Thyroid gland (tissue), 4 donors: ENCODE measurements around the gene DLG2. TPM values are rescaled to one million over a fixed set of nuclear protein-coding genes. Genes with fewer than 3 reads are reported as not detected.

ENCODE experiments used
- DNase-seq, 2 donors: peaks; one replicate each; pipeline ENCODE4 v3.0.0-alpha.2; 2019
- H3K27ac ChIP-seq, 3 donors: fragments of 200-600 bp; sonication (generic); 1 replicate in 2 of 3; 2 replicates in 1 of 3; pipeline ENCODE4 v1.5.1; 2016 to 2019; ENCODE audit warnings: mild to moderate bottlenecking in 1 of 3, moderate library complexity in 1 of 3
- H3K27me3 ChIP-seq: fragments of 200-600 bp; sonication (generic); one replicate; pipeline ENCODE4 v1.5.1; 2019
- H3K36me3 ChIP-seq, 2 donors: fragments of 200-600 bp; sonication (generic); one replicate each; pipeline ENCODE4 v1.5.1; 2016 to 2019
- H3K4me1 ChIP-seq, 2 donors: fragments of 200-600 bp; sonication (generic); one replicate each; pipeline ENCODE4 v1.5.1; 2017 to 2019
- H3K4me3 ChIP-seq, 3 donors: fragments of 200-600 bp; sonication (generic); replicated peaks in 1 of 3; 1 replicate in 2 of 3; 2 replicates in 1 of 3; pipeline ENCODE4 v1.5.1; 2016; ENCODE audit warnings: mild to moderate bottlenecking in 1 of 3
- H3K9me3 ChIP-seq: fragments of 200-600 bp; sonication (generic); one replicate; pipeline ENCODE4 v1.5.1; 2017
- POLR2A ChIP-seq, 2 donors: fragments of 450-650 bp; IDR thresholded peaks; one replicate each; pipeline ENCODE4 v1.6.1; 2017; ENCODE audit warnings: antibody characterized with exemption in 2 of 2, mild to moderate bottlenecking in 2 of 2, moderate library complexity in 1 of 2
- WGBS, 2 donors: methylation state at CpG; one replicate each; pipeline ENCODE4 v1.1.5; 2017; 5-methylcytosine and 5-hydroxymethylcytosine counted together
- intact Hi-C: fragments of 100-400 bp; cut with DNase I; formaldehyde crosslinking; loops from one replicate; pipeline ENCODE4 v1.15.1; 2023
- total RNA-seq, 4 donors: library from RNA; depleted of rRNA; stranded (reverse); fragments of >200 nt; gene quantifications; one replicate each; pipeline ENCODE4 v1.2.3, GENCODE V29; 2016
- TF ChIP-seq, protein P1 (sequence below), 6 experiments: fragments of 200-600 bp in 3 of 6; fragments of 450-650 bp in 3 of 6; sonication (generic) in 3 of 6; IDR thresholded peaks; one replicate each; pipeline ENCODE4 v1.5.1; 2016 to 2019; ENCODE audit warnings: antibody characterized with exemption in 6 of 6, mild to moderate bottlenecking in 2 of 6, inconsistent platforms in 1 of 6, moderate library complexity in 1 of 6

The DLG2 gene
- total RNA-seq, 4 donors from 2014 or later = 29.4 to 79.4 (median 42.4) TPM

DNA sequence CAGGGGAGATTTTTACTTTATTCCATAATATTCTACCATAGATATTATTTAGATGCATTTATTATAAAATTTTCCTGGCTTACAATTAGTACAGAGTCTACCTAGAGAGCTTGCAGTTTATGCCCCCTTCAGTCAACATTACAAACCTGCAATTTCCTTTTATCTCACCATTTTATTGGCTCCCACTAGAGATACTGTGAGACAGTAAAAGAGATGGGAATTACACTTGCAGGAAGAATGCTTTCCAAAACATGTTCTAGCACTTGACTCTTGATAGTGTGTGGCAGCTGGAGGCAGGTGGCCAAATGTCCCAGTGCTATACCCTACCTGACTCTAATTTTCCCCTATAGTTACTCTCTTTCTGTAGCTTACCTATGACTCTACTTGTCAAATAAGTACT lies 863.2 kb downstream of the DLG2 start:
- Histone ChIP-seq H3K4me3 (no peak overlapping the region), H3K4me1 (no peaks in the 10 kb centered on the region), H3K9me3 (no peaks in the 10 kb centered on the region), H3K27me3 (no peaks in the 10 kb centered on the region), H3K36me3 (no peaks in the 10 kb centered on the region), H3K27ac (no peak overlapping the region)
- no peak for TF ChIP-seq POLR2A (IDR thresholded peaks at IDR 0.05)
- TF ChIP-seq, protein P1, sequence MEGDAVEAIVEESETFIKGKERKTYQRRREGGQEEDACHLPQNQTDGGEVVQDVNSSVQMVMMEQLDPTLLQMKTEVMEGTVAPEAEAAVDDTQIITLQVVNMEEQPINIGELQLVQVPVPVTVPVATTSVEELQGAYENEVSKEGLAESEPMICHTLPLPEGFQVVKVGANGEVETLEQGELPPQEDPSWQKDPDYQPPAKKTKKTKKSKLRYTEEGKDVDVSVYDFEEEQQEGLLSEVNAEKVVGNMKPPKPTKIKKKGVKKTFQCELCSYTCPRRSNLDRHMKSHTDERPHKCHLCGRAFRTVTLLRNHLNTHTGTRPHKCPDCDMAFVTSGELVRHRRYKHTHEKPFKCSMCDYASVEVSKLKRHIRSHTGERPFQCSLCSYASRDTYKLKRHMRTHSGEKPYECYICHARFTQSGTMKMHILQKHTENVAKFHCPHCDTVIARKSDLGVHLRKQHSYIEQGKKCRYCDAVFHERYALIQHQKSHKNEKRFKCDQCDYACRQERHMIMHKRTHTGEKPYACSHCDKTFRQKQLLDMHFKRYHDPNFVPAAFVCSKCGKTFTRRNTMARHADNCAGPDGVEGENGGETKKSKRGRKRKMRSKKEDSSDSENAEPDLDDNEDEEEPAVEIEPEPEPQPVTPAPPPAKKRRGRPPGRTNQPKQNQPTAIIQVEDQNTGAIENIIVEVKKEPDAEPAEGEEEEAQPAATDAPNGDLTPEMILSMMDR (IDR thresholded peaks at IDR 0.05) = no peak
- no peak for DNase-seq
- intact Hi-C loops = no loop called here

DNA sequence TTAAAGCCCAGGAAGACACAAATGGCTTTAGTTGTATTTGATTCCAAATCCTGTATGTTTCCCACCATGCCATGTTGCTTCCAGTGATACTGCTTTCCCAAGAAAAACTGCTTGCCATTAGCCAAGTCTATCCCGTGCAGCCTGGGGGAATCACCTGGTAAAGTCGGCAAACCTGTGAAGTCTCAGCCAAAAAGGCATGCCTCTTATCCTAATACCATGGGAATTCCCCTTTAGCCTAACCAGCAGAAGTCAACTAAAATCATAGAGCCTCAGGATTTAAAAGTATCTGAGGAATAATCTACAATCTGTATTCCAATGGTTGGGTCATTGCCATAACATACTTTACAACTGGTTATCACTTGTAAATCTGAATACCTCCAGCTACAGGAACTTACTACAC lies 869.4 kb downstream of the DLG2 start:
- H3K27me3 ChIP-seq = no peaks in the 10 kb centered on the region
- no peaks in the 10 kb centered on the region for H3K4me1 ChIP-seq
- no peak overlapping the region for H3K4me3 ChIP-seq
- DNase-seq = no peak
- no peak overlapping the region for H3K27ac ChIP-seq
- intact Hi-C loops = no loop called here
- H3K9me3 ChIP-seq = no peaks in the 10 kb centered on the region
- no peaks in the 10 kb centered on the region for H3K36me3 ChIP-seq
- WGBS, 2 donors = 92% methylated on average over 2 of the region's 2 CpGs
- TF ChIP-seq, protein P1 (IDR thresholded peaks at IDR 0.05) = no peak
- no peak for TF ChIP-seq POLR2A (IDR thresholded peaks at IDR 0.05)

DNA sequence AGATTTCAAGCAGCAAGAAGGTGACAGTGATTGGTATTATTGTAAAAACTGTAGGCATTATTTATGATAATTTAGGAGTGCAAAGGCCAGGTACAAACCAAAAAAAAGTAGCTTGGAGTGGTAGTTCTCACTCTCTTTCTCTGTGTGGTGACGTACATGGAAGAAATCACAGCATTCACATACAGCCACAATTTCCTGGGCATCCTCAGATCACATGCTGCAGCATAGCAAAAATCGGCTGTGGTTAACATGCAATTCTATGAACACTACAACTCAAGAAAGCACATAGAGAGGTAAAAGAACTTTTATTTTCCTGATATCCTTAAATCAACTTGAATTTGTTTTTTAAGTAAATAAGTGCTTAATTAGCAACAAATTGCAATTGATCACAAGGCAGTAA lies 875.8 kb downstream of the DLG2 start:
- DNase-seq = no peak
- Histone ChIP-seq H3K27me3 (no peaks in the 10 kb centered on the region), H3K9me3 (no peaks in the 10 kb centered on the region), H3K36me3 (no peaks in the 10 kb centered on the region), H3K4me1 (no peaks in the 10 kb centered on the region), H3K27ac (no peak overlapping the region), H3K4me3 (no peak overlapping the region)
- intact Hi-C loops = no loop called here
- no peak for TF ChIP-seq POLR2A (IDR thresholded peaks at IDR 0.05)
- TF ChIP-seq, protein P1 (IDR thresholded peaks at IDR 0.05) = no peak
- WGBS, 2 donors = 80 to 83% methylated on average over 2 of the region's 2 CpGs

DNA sequence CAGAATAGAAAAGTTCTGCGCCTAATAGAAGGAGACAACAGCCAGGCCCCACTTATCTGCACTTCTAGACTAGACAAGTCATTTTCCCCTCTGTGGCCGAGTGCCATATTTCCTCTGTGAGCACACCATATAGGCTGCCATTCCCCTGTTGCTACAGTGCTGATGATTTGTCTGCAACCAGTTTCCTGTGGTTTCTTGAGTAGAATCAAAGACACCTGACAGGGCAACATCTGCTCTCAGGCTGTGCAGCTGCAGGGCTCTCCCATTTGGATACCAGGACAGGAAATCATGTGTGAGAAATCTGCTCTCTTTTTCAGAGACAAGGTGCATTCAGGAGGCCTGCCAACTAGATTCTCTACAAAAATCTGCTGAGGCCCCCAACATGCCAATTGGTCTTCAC lies 879.3 kb downstream of the DLG2 start:
- Histone ChIP-seq H3K4me3 (no peak overlapping the region), H3K27ac (no peak overlapping the region), H3K27me3 (no peaks in the 10 kb centered on the region), H3K36me3 (no peaks in the 10 kb centered on the region), H3K9me3 (no peaks in the 10 kb centered on the region), H3K4me1 (no peaks in the 10 kb centered on the region)
- no peak for DNase-seq
- 73 to 87% methylated on average over 2 of the region's 2 CpGs for WGBS, 2 donors
- intact Hi-C loops = no loop called here
- no peak for TF ChIP-seq POLR2A (IDR thresholded peaks at IDR 0.05)
- TF ChIP-seq, protein P1 (IDR thresholded peaks at IDR 0.05) = no peak

DNA sequence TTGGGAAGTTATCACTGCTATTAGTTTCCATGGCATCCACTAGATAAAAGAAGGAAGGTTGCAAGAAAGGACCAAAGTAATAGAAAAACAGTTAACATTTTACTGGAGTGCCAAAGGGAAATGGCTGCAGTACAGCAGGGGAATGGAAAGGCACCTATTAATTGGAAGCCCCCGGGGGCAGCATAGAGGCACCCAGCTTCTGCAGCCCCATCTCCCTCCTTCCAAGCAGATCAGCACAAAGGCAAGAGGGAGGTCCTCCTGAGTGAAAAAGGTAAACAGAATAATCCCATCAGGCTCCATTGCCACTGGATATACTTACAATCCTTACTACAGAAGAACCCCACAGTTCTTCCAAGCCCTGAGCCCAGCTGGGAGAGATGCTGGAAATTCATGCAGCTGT lies 887.1 kb downstream of the DLG2 start:
- Histone ChIP-seq H3K4me1 (no peaks in the 10 kb centered on the region), H3K27ac (no peak overlapping the region), H3K36me3 (no peaks in the 10 kb centered on the region), H3K9me3 (no peaks in the 10 kb centered on the region), H3K4me3 (no peak overlapping the region), H3K27me3 (no peaks in the 10 kb centered on the region)
- intact Hi-C loops = no loop called here
- TF ChIP-seq, protein P1 (IDR thresholded peaks at IDR 0.05) = no peak
- no peak for TF ChIP-seq POLR2A (IDR thresholded peaks at IDR 0.05)
- 85 to 90% methylated on average over 1 of the region's 1 CpG for WGBS, 2 donors
- no peak for DNase-seq
